ENCODE measurements around the gene PDXP.
"Not testable (repeated sequence)": the region's sequence is repeated elsewhere in the genome, so short reads cannot be mapped to it uniquely, and the experiment has no call there.

PDXP gene

GRCh38 chr22:37650463-37651136 is 7.9 kb upstream of the PDXP start:
- DNase-seq: no peak

GRCh38 chr22:37654563-37655251 is 3.8 kb upstream of the PDXP start:
- no peak for DNase-seq

- no peak for DNase-seq
Observed at GRCh38 chr22:37655252-37655563, 3.3 kb upstream of the PDXP start.

- DNase-seq: not testable (repeated sequence)
Observed at GRCh38 chr22:37656583-37656982, 1.9 kb upstream of the PDXP start.

GRCh38 chr22:37657590-37658132 is 862 bp upstream of the PDXP start:
- no peak for DNase-seq

- DNase-seq: no peak
Observed at GRCh38 chr22:37659066-37659896, 758 bp downstream of the PDXP start.

- DNase-seq: no peak
Observed at GRCh38 chr22:37659897-37660708, 1.6 kb downstream of the PDXP start.

GRCh38 chr22:37660709-37661045 is 2.2 kb downstream of the PDXP start:
- DNase-seq: no peak

- DNase-seq: peak; percentile 39
Observed at GRCh38 chr22:37661160-37661924, 2.8 kb downstream of the PDXP start.

GRCh38 chr22:37662039-37662438 is 3.5 kb downstream of the PDXP start:
- DNase-seq: no peak

- DNase-seq: no peak
Observed at GRCh38 chr22:37663521-37664140, 5.1 kb downstream of the PDXP start.

- DNase-seq: no peak
Observed at GRCh38 chr22:37664249-37665101, 6.0 kb downstream of the PDXP start.

- DNase-seq: no peak
Observed at GRCh38 chr22:37665487-37665886, 7.0 kb downstream of the PDXP start.

- no peak for DNase-seq
Observed at GRCh38 chr22:37669586-37669985, 11.1 kb downstream of the PDXP start.

- DNase-seq: no peak
Observed at GRCh38 chr22:37672206-37672919, 13.8 kb downstream of the PDXP start.

- DNase-seq: no peak
Observed at GRCh38 chr22:37672920-37673455, 14.5 kb downstream of the PDXP start.

- DNase-seq: no peak
Observed at GRCh38 chr22:37674248-37674647, 15.7 kb downstream of the PDXP start.

GRCh38 chr22:37674951-37675929 is 16.7 kb downstream of the PDXP start, which contains the start of gene LGALS1:
TSS of gene LGALS1 (plus strand) at chr22:37675636. CDS start at chr22:37675703, 67 bp downstream.
- DNase-seq: peak; percentile 79
